Measurements from ENCODE around the gene CUX1.

Gene CUX1

DNA sequence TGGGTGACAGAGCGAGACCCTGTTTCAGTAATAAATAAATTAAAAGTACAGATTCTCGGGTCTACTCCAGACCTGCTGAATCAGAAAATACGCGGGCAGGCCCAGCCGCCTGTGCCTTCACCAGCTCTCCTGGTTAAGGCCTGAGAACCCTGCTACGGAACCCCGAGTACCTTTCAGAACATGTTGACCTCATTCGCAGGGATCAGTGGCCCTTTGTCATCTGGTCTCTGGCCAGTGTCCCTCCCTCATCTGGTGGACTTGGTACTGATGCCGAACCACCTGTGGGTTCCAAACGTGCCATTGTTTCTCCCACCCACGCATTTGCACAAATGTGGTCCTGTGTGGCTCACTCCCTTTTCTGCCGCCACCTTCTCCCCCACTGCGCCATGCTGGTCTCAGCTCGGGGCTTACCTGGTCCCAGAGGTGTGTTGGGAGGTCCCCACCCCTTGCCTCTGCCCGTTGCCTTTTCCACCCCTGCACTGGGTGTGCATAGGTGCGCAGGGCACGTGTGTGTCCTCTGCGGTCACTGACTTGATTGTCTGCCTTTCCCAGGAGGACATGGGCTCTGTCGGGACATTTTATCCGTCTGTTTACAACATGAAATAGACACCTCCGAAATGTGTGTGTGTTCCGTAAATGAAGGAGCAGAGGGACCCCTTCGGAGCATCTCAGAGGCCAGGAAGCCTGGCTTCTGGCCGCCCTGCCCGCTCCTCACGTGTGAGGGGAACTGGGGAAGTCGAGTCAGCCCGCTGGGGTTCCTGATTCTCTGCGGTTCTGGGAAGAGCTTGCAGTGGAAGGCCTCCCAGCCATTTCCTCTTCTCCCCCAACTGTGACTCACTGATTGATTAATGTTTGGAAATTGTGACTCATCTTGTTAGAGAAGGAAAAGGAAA, 135.2 kb downstream of the CUX1 start:
- DNase-seq (ENCODE audit: low read depth, low spot score), result no peak

DNA sequence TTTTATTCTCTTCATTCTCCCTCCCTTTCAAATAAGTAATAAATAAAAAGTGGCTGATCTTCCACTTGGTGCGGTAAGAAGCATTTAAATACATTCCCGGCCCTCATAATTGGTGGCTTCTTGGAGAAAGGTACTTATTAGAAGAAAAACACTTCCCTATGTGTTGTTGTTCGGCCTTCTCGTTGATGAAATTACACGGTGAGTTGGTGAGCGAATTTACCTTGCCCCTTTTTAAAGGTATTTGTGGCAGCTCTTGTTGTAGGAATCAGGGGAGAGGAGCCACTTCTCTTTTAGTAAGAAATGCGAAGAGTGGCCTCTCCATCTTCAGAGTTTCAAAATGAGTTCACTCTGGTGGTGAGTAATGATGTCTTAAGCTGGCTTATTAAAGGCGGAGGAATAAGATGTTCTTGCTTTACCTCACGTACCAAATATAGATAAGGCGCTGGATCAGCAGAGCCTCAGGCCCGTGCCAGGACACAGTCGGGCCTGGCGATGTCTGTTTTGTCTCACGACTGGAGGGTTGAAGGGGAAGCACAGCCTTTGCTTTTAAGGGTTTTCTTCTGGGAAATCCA, 135.9 kb downstream of the CUX1 start:
- no peak for DNase-seq (ENCODE audit: low read depth, low spot score)

DNA sequence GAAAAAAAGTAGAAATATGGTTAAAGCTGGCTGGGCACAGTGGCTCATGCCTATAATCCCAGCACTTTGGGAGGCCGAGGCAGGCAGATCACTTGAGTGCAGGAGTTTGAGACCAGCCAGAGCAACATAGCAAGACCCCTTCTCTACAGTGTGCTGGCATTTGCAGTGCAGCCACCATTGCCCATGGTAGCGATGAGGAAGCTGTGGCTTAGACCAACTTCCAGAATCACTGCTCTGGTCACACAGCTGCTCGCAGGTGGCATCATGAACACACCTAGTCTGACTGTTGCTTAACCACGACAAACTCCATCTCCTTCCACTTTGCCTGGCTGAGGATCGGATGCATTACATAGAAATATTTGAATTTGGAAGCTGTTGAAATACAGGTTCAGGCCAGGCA, 137.1 kb downstream of the CUX1 start:
- no peak for DNase-seq (ENCODE audit: low read depth, low spot score)

DNA sequence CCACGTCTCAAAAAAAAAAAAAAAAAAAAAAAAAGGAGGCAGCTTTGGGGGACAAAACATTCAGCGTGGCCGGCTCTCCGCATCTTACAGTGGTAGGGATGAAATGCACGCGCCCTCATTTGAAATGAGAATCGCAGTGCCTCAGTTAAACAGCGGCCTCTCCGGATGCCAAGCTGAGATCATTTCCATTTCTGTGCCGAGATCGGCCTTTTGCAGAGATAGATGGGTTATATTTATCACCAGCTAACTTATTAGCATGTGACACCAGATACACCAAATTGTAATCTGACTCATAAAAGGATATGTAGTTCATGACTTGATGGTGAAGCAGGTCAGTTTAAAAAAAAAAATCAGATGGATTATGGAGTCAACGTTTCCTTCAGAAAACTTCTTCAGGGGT, 138.7 kb downstream of the CUX1 start:
- no peak for DNase-seq (ENCODE audit: low read depth, low spot score)

DNA sequence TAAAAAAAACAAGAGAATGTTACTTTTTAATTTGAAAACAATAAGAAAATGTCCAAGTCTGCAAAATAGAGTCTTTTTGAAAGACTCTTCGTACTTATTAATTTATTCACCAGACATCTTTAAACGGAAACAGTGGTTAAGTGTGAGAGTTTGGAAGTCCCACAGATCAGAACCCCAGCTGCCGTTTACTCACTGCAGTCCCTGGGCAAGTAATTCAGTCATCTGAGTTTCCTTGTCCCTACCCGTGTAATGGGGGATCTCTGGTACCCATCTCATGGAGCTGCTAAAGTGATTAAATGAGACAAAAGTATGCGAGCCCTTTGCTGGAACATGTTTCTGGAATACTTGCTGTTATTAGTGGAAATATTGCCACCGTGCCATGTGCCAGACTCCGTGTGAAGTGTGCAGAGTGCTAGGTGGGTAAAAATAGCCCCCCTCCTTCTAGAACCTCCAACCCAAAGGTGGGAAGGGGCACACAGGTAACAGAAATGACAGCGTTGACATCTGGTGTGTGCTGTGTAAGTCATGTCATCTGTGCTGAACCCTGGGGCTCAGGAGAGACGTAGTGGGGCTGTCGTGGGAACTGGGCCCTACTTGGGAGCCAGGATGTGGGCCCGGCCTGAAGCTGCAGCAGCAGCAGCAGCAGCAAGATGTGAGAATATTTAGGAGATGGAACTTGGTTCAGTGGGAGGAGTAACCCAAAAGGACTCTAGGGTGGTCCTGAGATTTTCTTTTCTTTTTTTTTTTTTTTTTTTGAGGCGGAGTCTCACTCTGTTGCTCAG, 140.5 kb downstream of the CUX1 start:
- no peak for DNase-seq (ENCODE audit: low read depth, low spot score)

DNA sequence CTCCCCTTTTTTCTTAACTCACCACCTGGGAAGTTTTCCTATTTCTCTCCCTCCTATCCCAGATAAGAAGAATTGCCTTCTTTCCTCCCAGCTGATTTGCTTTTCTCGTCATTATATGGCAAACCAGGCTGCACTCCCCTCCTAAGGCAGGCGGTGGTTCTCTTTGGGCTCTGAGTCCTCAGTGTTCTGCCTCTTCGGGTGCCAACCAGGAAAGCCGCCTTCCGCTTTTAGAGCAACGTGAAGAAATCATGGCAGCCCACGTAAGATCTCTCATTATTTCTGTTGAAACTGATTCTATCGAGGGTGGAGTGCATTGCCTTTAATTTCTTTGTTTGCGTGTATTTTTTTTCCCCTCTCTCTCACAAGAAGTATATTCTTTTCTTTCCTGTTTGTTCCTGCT, 141.9 kb downstream of the CUX1 start:
- DNase-seq (ENCODE audit: low read depth, low spot score), result no peak

DNA sequence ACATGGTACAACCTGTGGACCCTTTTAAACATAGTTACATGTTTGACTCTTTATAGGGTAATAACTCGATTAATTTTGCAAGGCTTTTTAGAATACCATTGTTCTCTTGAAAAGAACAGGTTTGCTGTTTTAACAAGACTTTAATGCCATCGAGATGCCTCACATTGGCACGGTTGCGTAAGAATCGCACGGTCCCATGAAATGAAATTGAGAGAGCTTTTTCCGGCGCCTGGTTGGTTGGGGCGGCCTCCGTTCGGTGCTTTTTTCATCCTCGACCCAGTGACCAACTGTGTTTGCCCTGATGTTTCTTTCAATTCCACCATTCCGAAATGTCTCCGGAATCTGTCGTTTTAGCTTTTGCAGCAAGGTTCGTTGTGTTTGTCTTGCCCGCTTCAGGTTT, 142.4 kb downstream of the CUX1 start:
- DNase-seq (ENCODE audit: low read depth, low spot score), result no peak

DNA sequence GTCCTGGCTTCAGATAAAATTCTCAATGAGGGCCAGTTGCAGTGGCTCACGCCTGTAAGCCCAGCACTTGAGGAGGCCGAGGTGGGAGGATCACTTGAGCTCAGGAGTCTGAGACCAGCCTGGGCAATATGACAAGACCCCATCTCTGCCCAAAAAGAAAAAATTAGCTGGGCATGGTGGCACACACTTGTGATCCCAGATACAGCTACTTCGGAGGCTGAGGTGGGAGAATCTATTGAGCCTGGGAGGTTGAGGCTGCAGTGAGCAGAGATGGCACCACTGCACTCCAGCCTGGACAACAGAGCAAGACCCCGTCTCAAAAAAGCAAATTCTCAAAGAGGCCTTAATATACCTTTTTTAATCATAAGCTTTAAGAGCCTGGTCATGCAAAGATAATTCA, 142.9 kb downstream of the CUX1 start:
- DNase-seq (ENCODE audit: low read depth, low spot score), result no peak

DNA sequence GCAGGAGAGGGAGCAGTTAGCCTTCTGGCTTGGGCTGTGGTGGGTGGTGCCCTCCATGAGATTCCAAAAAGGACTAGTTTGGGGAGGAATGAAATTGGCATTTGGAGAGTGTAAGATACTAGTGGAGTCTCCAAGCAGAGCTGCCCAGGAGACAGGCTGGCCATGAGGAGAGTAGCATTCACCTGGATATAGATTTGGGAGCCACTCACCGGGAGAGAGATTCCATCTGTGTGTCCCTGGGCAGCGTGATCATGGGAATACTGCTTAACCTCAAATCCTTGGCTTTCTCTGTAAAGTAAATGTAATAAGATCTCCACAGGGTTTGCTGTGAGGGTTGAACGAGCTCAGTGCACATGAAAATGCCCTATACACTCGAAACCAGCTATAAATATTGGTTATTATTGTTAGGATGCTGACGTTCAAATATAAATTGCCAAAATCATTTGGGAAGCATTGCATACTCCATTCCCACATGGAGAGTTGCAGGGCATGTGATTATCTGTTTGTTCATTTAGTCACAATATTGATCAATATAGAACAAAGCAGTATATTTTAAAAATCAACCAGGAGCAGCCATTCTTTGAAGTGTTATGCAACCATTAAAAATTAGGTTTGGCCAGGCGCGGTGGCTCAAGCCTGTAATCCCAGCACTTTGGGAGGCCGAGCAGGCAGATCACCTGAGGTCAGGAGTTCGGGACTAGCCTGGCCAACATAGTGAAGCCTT, 143.7 kb downstream of the CUX1 start:
- no peak for DNase-seq (ENCODE audit: low read depth, low spot score)

DNA sequence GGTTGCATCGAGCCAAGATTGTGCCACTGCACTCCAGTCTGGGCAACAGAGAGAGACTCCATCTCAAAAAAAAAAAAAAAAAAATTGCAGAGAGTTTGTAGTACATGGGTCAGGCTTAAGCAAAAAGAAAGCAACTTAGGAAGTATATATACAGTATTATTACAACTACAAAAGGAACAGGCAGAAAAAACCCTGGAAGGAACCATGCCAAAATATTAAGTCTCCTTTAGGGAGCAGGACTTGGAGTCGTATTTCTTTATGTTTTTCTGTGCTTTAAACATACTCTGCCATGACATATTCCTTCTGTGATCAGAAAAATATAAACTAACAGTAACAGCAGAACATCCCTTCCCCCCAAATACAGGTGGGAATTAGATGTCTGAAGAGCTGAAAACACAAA, 144.4 kb downstream of the CUX1 start:
- DNase-seq (ENCODE audit: low read depth, low spot score), result no peak

DNA sequence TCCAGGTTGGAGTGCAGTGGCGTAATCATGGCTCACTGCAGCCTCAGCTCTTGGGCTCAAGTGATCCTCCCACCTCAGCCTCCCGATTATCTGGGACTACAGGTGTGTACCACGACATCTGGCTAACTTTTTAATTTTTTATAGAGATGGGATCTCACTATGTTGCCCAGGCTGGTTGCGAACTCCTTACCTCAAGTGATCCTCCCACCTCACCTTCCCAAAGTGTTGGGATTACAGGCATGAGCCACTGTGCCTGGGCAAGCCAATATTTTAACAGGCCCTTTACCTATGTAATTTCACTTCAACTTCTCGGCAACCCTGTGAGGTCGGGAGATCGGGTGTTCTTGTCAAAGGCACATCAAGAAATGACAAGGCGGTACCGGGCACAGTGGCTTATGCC, 146.3 kb downstream of the CUX1 start:
- no peak for DNase-seq (ENCODE audit: low read depth, low spot score)

DNA sequence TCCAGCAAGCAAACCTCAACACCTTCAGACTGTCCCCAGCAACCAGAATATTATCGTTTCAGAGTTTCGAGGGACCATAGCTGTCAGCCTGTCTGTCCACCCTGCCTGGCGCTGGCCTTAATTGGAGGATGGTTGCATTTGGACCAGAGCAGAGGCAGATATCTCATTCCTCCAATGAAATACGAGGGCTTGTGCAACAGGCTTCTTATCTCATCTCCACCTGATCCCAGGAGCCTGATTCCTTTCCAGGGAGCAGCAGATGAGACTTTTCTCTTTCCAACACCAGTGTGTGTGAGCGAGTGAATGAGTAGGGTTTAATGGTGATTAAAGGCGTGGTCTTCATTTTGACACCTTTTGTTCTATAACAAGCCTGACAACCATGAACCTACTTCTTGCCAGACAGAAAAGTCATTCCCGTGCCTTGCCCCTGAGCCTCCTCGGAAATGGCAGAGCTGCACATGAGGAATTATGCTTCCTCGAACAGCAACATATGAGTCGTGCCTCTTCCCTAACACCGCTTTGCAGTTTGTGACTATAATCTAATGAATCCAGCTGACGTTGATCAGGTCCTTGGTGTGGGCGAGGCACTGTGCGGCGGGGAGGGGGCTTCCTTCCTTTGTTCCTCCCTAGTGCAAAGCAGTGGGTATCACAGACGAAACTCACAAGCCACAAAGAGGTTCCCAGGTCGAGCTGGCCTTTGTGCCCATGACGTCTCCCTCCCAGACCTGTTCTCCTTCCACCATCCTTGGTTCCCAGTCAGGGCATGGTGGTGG, 147.4 kb downstream of the CUX1 start:
- no peak for DNase-seq (ENCODE audit: low read depth, low spot score)

DNA sequence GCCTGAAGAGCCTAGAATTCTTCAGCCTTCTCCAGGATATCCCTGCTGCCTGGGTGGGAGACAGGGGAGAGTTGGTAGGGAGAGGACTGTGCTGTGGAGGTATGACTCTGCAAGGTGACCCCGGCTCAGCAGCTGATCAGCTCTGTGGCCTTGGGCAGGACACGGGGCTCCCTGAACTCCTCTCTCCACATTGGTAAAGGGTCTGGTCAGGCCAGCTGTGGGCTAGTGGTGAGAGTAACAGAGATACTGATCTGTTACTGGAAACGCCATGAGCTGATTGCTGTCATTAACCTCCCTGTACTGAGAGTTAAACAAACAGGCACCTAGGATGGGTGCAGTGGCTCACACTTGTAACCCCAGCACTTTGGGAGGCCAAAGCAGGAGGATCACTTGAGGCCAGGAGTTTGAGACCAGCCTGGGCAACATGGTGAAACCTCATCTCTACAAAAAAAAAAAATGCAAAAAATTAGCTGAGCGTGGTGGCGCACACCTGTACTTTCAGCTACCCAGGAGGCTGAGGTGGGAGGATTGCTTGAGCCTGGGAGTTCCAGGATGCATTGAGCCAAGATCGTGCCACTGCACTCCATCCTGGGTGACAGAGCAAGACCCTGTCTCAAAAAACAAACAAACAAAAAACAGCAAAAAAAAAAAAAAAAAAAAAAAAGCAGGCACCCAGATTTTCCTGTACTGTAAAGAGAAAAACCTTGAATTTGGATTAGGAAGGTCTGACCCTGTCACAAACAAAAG, 151.5 kb downstream of the CUX1 start:
- DNase-seq (ENCODE audit: low read depth, low spot score), result no peak

DNA sequence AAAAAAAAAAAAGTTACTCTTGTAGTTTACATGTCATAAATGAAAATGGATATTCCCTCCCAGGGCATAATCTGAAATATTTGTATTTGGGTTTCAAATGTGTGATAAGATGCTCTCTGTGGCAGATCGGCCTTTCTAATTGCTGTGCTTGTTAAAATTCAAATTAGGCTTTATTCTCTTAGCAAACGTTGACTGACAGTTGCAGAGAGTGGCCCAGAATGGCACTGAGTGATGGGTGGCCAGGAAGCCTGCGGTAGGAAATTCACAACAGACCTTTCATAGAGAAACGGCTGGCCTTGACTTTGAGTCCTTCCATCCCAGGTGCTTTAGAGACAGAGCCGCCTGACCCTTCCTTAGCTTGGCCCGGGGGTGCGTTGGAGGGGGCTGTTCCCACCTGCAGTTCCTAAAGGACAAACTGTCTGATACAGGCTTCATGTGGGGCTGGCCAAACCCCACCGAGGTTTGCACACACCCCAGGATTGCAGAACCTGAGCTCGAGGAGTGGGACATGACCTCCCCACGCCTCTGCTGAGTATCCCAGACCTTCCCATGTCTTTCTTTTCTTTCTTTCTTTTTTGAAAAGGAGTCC, 152.7 kb downstream of the CUX1 start:
- no peak for DNase-seq (ENCODE audit: low read depth, low spot score)

DNA sequence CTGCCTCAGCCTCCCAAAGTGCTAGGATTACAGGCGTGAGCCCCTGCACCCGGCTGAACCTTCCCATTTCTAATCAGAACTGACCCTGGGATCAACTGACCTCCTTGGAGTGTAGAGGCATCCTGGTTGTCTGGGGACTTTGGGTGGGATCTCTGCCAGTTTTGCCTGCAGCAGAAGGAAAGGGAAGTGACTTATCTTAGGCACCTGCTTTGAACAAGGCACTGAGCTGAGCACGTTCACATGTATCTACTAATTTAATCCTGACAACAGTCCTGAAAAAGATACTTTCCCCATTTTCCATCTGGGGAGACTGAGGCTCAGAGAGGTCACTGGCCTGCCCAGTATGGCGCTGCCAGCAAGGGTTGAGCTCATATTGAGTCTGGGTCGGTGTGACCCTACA, 153.4 kb downstream of the CUX1 start:
- DNase-seq (ENCODE audit: low read depth, low spot score), result no peak

DNA sequence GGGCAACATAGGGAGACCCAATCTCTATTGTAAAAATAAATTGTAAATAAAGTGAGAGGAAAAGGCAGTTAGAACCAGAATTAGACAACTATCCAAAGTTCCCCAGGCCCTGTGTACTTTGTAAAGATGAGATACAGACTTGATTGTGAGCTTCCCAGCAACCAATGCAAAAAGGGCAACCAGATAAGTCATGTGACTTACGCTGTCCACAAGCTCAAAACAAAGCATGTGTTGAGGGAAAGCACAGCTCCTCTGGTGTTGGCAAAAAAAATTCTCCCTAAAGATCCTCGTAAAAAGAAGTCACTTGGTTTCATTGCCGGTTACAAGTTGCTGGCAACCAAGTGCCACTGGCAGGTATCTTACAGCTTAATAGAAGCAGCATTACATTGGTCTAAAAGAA, 154.0 kb downstream of the CUX1 start:
- DNase-seq (ENCODE audit: low read depth, low spot score), result no peak

DNA sequence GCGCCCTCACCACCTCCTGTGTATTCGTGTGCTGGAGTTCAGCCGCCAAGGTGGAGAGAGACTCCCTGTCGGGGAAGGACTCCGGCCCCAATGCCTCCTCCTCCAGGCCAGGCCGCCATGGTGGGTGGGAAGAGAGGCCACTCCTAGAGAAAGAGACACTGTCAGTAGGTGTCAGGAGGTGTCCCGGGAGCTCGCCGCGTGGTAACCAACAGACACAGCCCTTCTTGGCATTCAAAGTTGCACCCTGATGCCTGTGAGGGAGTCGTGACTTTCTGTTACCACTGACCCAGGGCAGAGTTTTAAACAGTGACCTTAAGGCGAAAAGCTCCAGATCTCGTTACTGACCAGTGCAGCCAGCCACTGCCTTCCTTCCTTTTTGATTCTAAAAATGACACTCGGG, 155.2 kb downstream of the CUX1 start:
- DNase-seq (ENCODE audit: low read depth, low spot score), result no peak

DNA sequence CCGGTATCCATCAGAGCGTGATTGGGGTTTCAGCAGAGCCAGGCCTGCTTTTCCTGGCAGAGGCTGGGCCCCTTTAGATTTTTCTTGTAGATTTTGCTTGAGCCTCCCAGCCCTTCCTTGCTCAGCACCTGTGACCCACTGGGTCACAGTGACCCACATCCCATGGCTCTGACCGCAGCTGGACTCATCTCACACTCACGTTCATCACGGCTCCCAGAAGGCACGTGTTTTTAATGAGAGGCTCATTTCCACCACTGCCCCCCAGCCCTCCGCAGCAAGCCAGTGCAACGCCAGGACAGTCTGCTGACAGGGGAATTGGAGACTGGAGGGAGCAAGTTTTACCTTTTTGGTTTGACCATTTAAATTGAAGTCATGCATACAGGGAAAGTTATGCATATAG, 155.7 kb downstream of the CUX1 start:
- DNase-seq (ENCODE audit: low read depth, low spot score), result no peak

DNA sequence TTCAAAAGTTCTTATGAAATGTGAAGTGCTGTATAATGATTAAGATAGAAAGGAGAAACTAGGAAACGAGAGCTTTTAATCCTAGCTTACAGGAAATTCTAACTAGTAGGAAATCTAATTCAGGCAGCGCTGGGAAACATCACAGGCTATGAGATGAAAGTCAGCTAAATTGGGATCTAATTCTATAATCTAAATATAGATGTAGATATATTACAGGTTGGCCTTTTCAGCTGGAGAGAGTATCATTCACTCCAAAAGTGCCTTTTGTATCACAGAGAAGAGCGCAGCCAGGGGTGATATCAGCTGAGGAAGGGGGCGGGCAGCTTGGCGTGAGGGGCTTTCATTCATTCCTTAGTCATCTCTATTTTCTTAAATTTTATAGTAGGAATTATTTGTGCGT, 157.0 kb downstream of the CUX1 start:
- no peak for DNase-seq (ENCODE audit: low read depth, low spot score)

DNA sequence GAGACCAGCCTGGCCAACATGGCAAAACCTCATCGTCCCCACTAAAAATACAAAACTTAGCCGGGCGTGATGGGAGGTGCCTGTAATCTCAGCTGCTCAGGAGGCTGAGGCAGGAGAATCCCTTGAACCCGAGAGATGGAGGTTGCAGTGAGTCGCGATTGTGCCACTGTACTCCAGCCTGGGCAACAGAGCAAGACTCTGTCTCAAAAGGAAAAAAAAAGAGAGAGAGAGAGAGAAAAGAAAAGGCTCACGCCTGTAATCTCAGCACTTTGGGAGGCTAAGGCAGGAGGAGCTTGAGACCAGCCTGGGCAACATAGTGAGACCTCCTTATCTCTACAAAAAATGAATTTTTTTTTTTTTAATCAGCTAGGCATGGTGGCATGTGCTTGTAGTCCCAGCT, 157.6 kb downstream of the CUX1 start:
- no peak for DNase-seq (ENCODE audit: low read depth, low spot score)

Data from smooth muscle cell of the brain vasculature (primary cell).